Natural killer cell (primary cell): ENCODE measurements around the gene DOCK1. TPM values are rescaled to one million over a fixed set of nuclear protein-coding genes. Genes with fewer than 3 reads are reported as not detected.

Experiments
- ATAC-seq, 3 donors: fragments of 150-1000 bp in 2 of 3; fragments of 200-7000 bp in 1 of 3; cut with Tn5 transposase; 1 replicate in 1 of 3; 2 replicates in 2 of 3; pipeline ENCODE4 v1.10.0; 2021; ENCODE audit warnings: mild to moderate bottlenecking in 2 of 3, moderate library complexity in 2 of 3
- DNase-seq, 2 donors: peaks; one replicate each; pipeline versions ENCODE4 v3.0.0 to v3.0.0-alpha.2; 2013 to 2021; ENCODE audit warnings: mixed read lengths in 1 of 2
- H3K27ac ChIP-seq: one replicate; pipeline ENCODE4 v1.5.1; 2013; ENCODE audit warnings: mild to moderate bottlenecking, low read length
- H3K27me3 ChIP-seq: one replicate; pipeline ENCODE4 v1.6.1; 2013; ENCODE audit warnings: low read length; ENCODE audit not compliant: control insufficient read depth, insufficient read depth
- H3K36me3 ChIP-seq: one replicate; pipeline ENCODE4 v1.6.1; 2013; ENCODE audit warnings: low read length; ENCODE audit not compliant: control insufficient read depth, insufficient read depth
- H3K4me1 ChIP-seq: one replicate; pipeline ENCODE4 v1.6.1; 2013; ENCODE audit warnings: low read length; ENCODE audit not compliant: control insufficient read depth, insufficient read depth
- H3K4me3 ChIP-seq: one replicate; pipeline ENCODE4 v1.5.1; 2013; ENCODE audit warnings: low read length
- H3K9me3 ChIP-seq: one replicate; pipeline ENCODE4 v1.6.1; 2013; ENCODE audit warnings: low read length; ENCODE audit not compliant: control insufficient read depth, insufficient read depth
- H3K27ac Mint-ChIP-seq, 2 donors: one replicate each; pipeline ENCODE4 v1.8.0; 2022; ENCODE audit warnings: mild to moderate bottlenecking in 2 of 2, mixed read lengths in 2 of 2, moderate library complexity in 1 of 2
- H3K27me3 Mint-ChIP-seq, 2 donors: one replicate each; pipeline ENCODE4 v1.8.0; 2022; ENCODE audit warnings: low read depth in 2 of 2, mixed read lengths in 2 of 2
- H3K36me3 Mint-ChIP-seq: one replicate; pipeline ENCODE4 v1.8.0; 2022; ENCODE audit warnings: mixed read lengths
- H3K4me1 Mint-ChIP-seq, 2 donors: one replicate each; pipeline ENCODE4 v1.8.0; 2022; ENCODE audit warnings: mixed read lengths in 2 of 2
- H3K4me3 Mint-ChIP-seq: one replicate; pipeline ENCODE4 v1.8.0; 2022; ENCODE audit warnings: mild to moderate bottlenecking, moderate library complexity, mixed read lengths
- H3K9me3 Mint-ChIP-seq, 2 donors: one replicate each; pipeline ENCODE4 v1.8.0; 2022; ENCODE audit warnings: mixed read lengths in 2 of 2
- WGBS: methylation state at CpG from one replicate; pipeline ENCODE4 v1.1.7; 2013; ENCODE audit warnings: missing lambda C conversion rate; ENCODE audit not compliant: insufficient coverage; 5-methylcytosine and 5-hydroxymethylcytosine counted together
- intact Hi-C: fragments of 100-400 bp; cut with micrococcal nuclease; formaldehyde crosslinking; loops from one replicate; pipeline ENCODE4 v1.14.2; 2022
- total RNA-seq, 4 donors: library from RNA; stranded (reverse); fragments of 120-200 nt in 1 of 4; gene quantifications; one replicate each; pipeline versions ENCODE4 v1.2.3 to v1.2.4, GENCODE V29; 2013 to 2022
- TF ChIP-seq, protein P1 (sequence below): fragments of 200-600 bp; IDR thresholded peaks from one replicate; pipeline ENCODE4 v1.8.0; 2022; ENCODE audit warnings: antibody characterized with exemption

Gene DOCK1
- total RNA-seq, 3 donors from 2014 or later (not counting 1 experiment from before 2014, with no cell fraction given), result 0.07 to 0.12 (median 0.08) TPM

DNA sequence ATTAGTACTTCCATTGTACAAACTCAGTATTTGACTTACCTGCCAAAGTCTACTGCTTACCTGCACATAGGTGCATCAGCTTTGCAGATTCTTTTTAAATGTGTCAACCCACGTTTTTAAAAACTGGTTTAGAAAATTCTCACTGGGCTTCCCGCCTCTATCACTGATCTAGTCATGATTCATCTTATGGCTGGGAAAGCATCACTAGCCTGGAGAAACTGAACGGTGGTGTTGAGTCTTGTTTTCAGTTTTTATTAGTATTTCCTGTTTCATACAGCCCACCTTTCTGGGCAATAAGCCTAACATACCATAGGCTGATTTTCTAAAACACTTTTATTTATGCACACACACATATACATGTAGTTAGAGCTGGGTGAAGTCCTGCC is 19.7 kb downstream of the DOCK1 start:
- Histone ChIP-seq H3K27me3 (no peaks in the 10 kb centered on the region), H3K4me1 (no peaks in the 10 kb centered on the region), H3K36me3 (no peaks in the 10 kb centered on the region), H3K27ac (no peak overlapping the region), H3K4me3 (no peak overlapping the region), H3K9me3 (no peaks in the 10 kb centered on the region)
- TF ChIP-seq, protein P1, sequence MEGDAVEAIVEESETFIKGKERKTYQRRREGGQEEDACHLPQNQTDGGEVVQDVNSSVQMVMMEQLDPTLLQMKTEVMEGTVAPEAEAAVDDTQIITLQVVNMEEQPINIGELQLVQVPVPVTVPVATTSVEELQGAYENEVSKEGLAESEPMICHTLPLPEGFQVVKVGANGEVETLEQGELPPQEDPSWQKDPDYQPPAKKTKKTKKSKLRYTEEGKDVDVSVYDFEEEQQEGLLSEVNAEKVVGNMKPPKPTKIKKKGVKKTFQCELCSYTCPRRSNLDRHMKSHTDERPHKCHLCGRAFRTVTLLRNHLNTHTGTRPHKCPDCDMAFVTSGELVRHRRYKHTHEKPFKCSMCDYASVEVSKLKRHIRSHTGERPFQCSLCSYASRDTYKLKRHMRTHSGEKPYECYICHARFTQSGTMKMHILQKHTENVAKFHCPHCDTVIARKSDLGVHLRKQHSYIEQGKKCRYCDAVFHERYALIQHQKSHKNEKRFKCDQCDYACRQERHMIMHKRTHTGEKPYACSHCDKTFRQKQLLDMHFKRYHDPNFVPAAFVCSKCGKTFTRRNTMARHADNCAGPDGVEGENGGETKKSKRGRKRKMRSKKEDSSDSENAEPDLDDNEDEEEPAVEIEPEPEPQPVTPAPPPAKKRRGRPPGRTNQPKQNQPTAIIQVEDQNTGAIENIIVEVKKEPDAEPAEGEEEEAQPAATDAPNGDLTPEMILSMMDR, result no peak
- DNase-seq, result no peak
- H3K27ac Mint-ChIP-seq, result no peak overlapping the region
- no peak overlapping the region for H3K4me3 Mint-ChIP-seq
- no peak for ATAC-seq
- H3K36me3 Mint-ChIP-seq, result no peaks in the 10 kb centered on the region
- peaks cover 0 to 6% of the 10 kb centered on the region in 2 donors for H3K27me3 Mint-ChIP-seq
- WGBS, result 55% methylated on average over 3 of the region's 3 CpGs
- intact Hi-C loops, result no loop called here
- no peaks in the 10 kb centered on the region for H3K4me1 Mint-ChIP-seq
- H3K9me3 Mint-ChIP-seq, result peaks cover 2 to 3% of the 10 kb centered on the region in 2 donors

DNA sequence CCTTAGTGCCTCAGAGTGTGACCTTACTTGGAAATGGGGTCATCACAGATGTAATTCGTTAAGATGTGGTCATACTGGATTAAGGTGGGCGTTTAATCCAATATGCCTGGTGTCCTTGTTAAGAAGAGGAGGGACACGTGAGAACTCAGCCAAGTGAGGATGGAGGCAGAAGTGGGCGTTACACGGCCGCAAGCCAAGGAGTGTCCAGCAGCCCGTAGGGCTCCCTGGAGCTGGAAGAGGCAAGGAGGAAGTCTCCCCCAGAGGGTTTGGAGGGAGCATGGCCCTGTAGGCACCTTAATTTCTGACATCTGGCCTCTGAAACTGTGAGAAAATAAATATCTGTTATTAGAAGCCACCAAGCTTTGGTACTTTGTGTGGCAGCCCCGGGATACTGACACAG is 21.3 kb downstream of the DOCK1 start:
- H3K4me1 ChIP-seq, result no peaks in the 10 kb centered on the region
- H3K4me3 Mint-ChIP-seq, result no peak overlapping the region
- H3K27me3 Mint-ChIP-seq, result peaks cover 0 to 3% of the 10 kb centered on the region in 2 donors
- ATAC-seq, result no peak
- H3K36me3 Mint-ChIP-seq, result no peaks in the 10 kb centered on the region
- no peaks in the 10 kb centered on the region for H3K27me3 ChIP-seq
- H3K27ac ChIP-seq, result no peak overlapping the region
- no peaks in the 10 kb centered on the region for H3K4me1 Mint-ChIP-seq
- no peaks in the 10 kb centered on the region for H3K9me3 Mint-ChIP-seq
- 88% methylated on average over 8 of the region's 8 CpGs for WGBS
- no peak for DNase-seq
- intact Hi-C loops, result no loop called here
- no peaks in the 10 kb centered on the region for H3K9me3 ChIP-seq
- H3K27ac Mint-ChIP-seq, result no peak overlapping the region
- TF ChIP-seq, protein P1, result no peak
- H3K4me3 ChIP-seq, result no peak overlapping the region
- no peaks in the 10 kb centered on the region for H3K36me3 ChIP-seq

DNA sequence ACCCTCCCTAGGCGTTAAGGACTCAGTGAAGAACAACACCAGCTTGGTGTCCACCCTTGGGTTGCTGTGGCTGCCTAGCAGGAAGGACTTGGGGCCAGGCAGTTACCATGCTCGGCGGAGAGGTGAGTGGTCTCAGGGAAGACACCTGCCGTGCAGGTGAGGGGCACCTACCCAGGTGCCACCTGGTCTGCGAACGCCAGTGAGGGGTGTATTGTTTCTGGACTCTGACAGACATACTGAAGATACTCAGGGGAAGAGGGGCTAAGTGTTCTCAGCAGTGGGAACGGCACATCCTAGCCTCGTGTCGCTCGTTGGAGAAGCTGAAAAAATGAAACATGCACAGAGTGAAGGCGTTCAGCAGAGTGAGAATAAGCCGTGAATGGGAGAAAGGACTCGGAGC is 22.6 kb downstream of the DOCK1 start:
- Mint-ChIP-seq H3K4me1 (no peaks in the 10 kb centered on the region), H3K27me3 (peaks cover 0 to 3% of the 10 kb centered on the region in 2 donors), H3K9me3 (no peaks in the 10 kb centered on the region), H3K27ac (no peak overlapping the region), H3K36me3 (no peaks in the 10 kb centered on the region), H3K4me3 (no peak overlapping the region)
- Histone ChIP-seq H3K4me3 (no peak overlapping the region), H3K9me3 (no peaks in the 10 kb centered on the region), H3K4me1 (no peaks in the 10 kb centered on the region), H3K36me3 (no peaks in the 10 kb centered on the region), H3K27ac (no peak overlapping the region), H3K27me3 (no peaks in the 10 kb centered on the region)
- intact Hi-C loops, result no loop called here
- WGBS, result 92% methylated on average over 13 of the region's 13 CpGs
- TF ChIP-seq, protein P1, result no peak
- ATAC-seq (no peak), DNase-seq (no peak)

DNA sequence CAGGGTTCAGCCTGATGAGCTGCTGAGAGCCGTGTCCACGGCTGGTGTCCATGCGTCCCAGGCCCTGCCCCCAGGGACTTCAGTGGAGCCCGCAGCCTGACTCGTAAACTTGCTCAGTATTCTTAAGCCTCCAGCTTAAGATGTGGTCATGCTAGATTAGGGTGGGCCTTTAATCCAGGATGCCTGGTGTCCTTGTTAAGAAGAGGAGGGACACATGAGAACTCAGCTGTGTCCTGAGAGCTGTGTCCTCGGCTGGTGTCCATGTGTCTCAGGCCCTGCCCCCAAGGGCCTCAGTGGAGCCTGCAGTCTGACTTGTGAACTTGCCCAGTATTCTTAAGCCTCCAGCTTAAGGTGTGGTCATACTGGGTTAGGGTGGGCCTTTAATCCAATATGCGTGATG is 23.0 kb downstream of the DOCK1 start:
- H3K36me3 ChIP-seq, result no peaks in the 10 kb centered on the region
- H3K27me3 ChIP-seq, result no peaks in the 10 kb centered on the region
- Mint-ChIP-seq H3K27ac (no peak overlapping the region), H3K4me3 (no peak overlapping the region), H3K27me3 (peaks cover 0 to 3% of the 10 kb centered on the region in 2 donors), H3K4me1 (no peaks in the 10 kb centered on the region), H3K9me3 (no peaks in the 10 kb centered on the region), H3K36me3 (no peaks in the 10 kb centered on the region)
- no peak overlapping the region for H3K4me3 ChIP-seq
- H3K4me1 ChIP-seq, result no peaks in the 10 kb centered on the region
- no peak for ATAC-seq
- DNase-seq, result no peak
- TF ChIP-seq, protein P1, result no peak
- no peak overlapping the region for H3K27ac ChIP-seq
- intact Hi-C loops, result no loop called here
- no peaks in the 10 kb centered on the region for H3K9me3 ChIP-seq
- WGBS, result 95% methylated on average over 7 of the region's 7 CpGs
